SK-N-SH (cell line): ENCODE data around the gene XYLT2. TPM values are rescaled to one million over a fixed set of nuclear protein-coding genes. Genes with fewer than 3 reads are reported as not detected.

ENCODE experiments used
- CTCF ChIA-PET: fragments of 300-600, 350-600 bp; formaldehyde crosslinking; extraction: SDS; loops from one replicate; lab custom pipeline; 2021; lab: Yijun Ruan, JAX
- POLR2A ChIA-PET: fragments of 350-600 bp; sonication (Branson Sonifier 250); formaldehyde crosslinking; extraction: SDS; loops from one replicate; lab custom pipeline; 2020; ENCODE audit warnings: antibody characterized with exemption, inconsistent platforms; lab: Yijun Ruan, JAX
- DNase-seq: peaks from one replicate; pipeline ENCODE4 v3.0.0; 2012
- H2AFZ ChIP-seq: fragments of 200-600 bp; sonication (generic); 2 replicates; pipeline ENCODE4 v1.8.1; 2016; ENCODE audit warnings: antibody characterized with exemption, mild to moderate bottlenecking, low read depth
- H3F3A ChIP-seq: fragments of 200-600 bp; sonication (generic); replicated peaks from 2 replicates; pipeline ENCODE3; 2016; ENCODE audit warnings: antibody characterized with exemption, mild to moderate bottlenecking; ENCODE audit not compliant: insufficient read depth
- H3K27ac ChIP-seq, 2 experiments: fragments of 200-500 bp in 1 of 2; fragments of 200-600 bp in 1 of 2; sonication (Bioruptor generic) in 1 of 2; sonication (generic), shearing (Covaris generic) in 1 of 2; 2 replicates each; pipeline versions ENCODE4 v1.5.1 to v1.6.1; 2014 to 2016; ENCODE audit warnings: low read depth in 2 of 2, inconsistent platforms in 1 of 2, low read length in 1 of 2, mild to moderate bottlenecking in 1 of 2, mixed read lengths in 1 of 2
- H3K27me3 ChIP-seq: fragments of 200-600 bp; sonication (generic), shearing (Covaris generic); 2 replicates; pipeline ENCODE4 v1.6.1; 2016; ENCODE audit warnings: mixed run types; ENCODE audit not compliant: insufficient read depth
- H3K36me3 ChIP-seq, 2 experiments: fragments of 200-500 bp in 1 of 2; fragments of 200-600 bp in 1 of 2; sonication (Bioruptor generic) in 1 of 2; sonication (generic) in 1 of 2; replicated peaks in 1 of 2; 2 replicates each; pipeline versions ENCODE3 to v1.5.1; 2014 to 2016; ENCODE audit warnings: low read length in 1 of 2, mild to moderate bottlenecking in 1 of 2; ENCODE audit not compliant: insufficient read depth in 2 of 2, control insufficient read depth in 1 of 2
- H3K4me1 ChIP-seq, 2 experiments: fragments of 200-500 bp in 1 of 2; fragments of 200-600 bp in 1 of 2; sonication (Bioruptor generic) in 1 of 2; sonication (generic), shearing (Covaris generic) in 1 of 2; 2 replicates each; pipeline versions ENCODE4 v1.5.1 to v1.6.1; 2014 to 2016; ENCODE audit warnings: low read depth in 1 of 2, low read length in 1 of 2, mixed run types in 1 of 2; ENCODE audit not compliant: insufficient read depth in 2 of 2, control insufficient read depth in 1 of 2
- H3K4me2 ChIP-seq: fragments of 200-600 bp; sonication (generic), shearing (Covaris generic); 2 replicates; pipeline ENCODE4 v1.6.1; 2017; ENCODE audit warnings: mixed run types
- H3K4me3 ChIP-seq, 2 experiments: fragments of 200-500 bp in 1 of 2; fragments of 200-600 bp in 1 of 2; sonication (Bioruptor generic) in 1 of 2; sonication (generic), shearing (Covaris generic) in 1 of 2; 2 replicates each; pipeline versions ENCODE4 v1.5.1 to v1.8.1; 2014 to 2016; ENCODE audit warnings: low read depth in 2 of 2, inconsistent platforms in 1 of 2, low read length in 1 of 2, mild to moderate bottlenecking in 1 of 2, mixed read lengths in 1 of 2, moderate library complexity in 1 of 2
- H3K79me2 ChIP-seq: fragments of 200-600 bp; sonication (generic); 2 replicates; pipeline ENCODE4 v1.8.1; 2017; ENCODE audit warnings: mild to moderate bottlenecking; ENCODE audit not compliant: insufficient read depth
- H3K9ac ChIP-seq: fragments of 200-600 bp; sonication (generic); 2 replicates; pipeline ENCODE4 v1.6.1; 2017; ENCODE audit warnings: mixed run types
- H3K9me2 ChIP-seq: fragments of 200-600 bp; sonication (generic); 2 replicates; pipeline ENCODE4 v1.6.1; 2017; ENCODE audit warnings: mixed run types
- H3K9me3 ChIP-seq: fragments of 200-600 bp; sonication (generic); 2 replicates; pipeline ENCODE4 v1.6.1; 2017; ENCODE audit warnings: mixed run types, mild to moderate bottlenecking, moderate library complexity
- H4K20me1 ChIP-seq: fragments of 200-600 bp; sonication (generic); 2 replicates; pipeline ENCODE4 v1.6.1; 2017; ENCODE audit warnings: mild to moderate bottlenecking, mixed run types; ENCODE audit not compliant: insufficient read depth
- EP300 ChIP-seq, 2 experiments: IDR thresholded peaks; 2 replicates each; pipeline versions ENCODE4 v1.4.0 to v1.6.1; 2012; ENCODE audit warnings: borderline replicate concordance in 1 of 2, low read depth in 1 of 2, low read length in 1 of 2
- FOXM1 ChIP-seq: IDR thresholded peaks from 2 replicates; pipeline ENCODE4 v1.4.0; 2012; ENCODE audit warnings: low read depth, mild to moderate bottlenecking
- GATA2 ChIP-seq: sonication (generic); formaldehyde crosslinking; IDR thresholded peaks from 2 replicates; pipeline ENCODE4 v1.5.0; 2020; ENCODE audit warnings: mild to moderate bottlenecking, missing genetic modification reagents
- JUND ChIP-seq: IDR thresholded peaks from 2 replicates; pipeline ENCODE4 v1.4.0; 2012
- NFIC ChIP-seq: IDR thresholded peaks from 2 replicates; pipeline ENCODE4 v1.4.0; 2012; ENCODE audit warnings: borderline replicate concordance
- NRF1 ChIP-seq: IDR thresholded peaks from 2 replicates; pipeline ENCODE4 v1.6.1; 2012; ENCODE audit warnings: low read depth, mild to moderate bottlenecking, low read length
- RCOR1 ChIP-seq: fragments of 150-350 bp; IDR thresholded peaks from 2 replicates; pipeline ENCODE4 v1.6.1; 2017; ENCODE audit warnings: antibody characterized with exemption, low read length
- SIN3A ChIP-seq: IDR thresholded peaks from 2 replicates; pipeline ENCODE4 v1.6.1; 2012; ENCODE audit warnings: low read depth, mild to moderate bottlenecking, low read length, moderate library complexity, borderline replicate concordance
- TCF12 ChIP-seq: IDR thresholded peaks from 2 replicates; pipeline ENCODE4 v1.4.0; 2012
- YY1 ChIP-seq: IDR thresholded peaks from 2 replicates; pipeline ENCODE4 v1.4.0; 2012; ENCODE audit warnings: low read depth, mild to moderate bottlenecking
- polyA plus RNA-seq, 3 experiments: library from polyadenylated mRNA; depleted of rRNA; stranded (reverse); fragments of >200 nt; gene quantifications; 2 replicates each; pipeline ENCODE4 v1.2.3, GENCODE V29; 2012
- TF ChIP-seq, protein P1 (sequence below): IDR thresholded peaks from 2 replicates; pipeline ENCODE4 v1.4.0; 2012; ENCODE audit warnings: low read depth
- TF ChIP-seq, protein P2 (sequence below): fragments of 150-350 bp; IDR thresholded peaks from 2 replicates; pipeline ENCODE4 v1.6.1; 2016; ENCODE audit warnings: mild to moderate bottlenecking, low read depth, low read length
- TF ChIP-seq, protein P3 (sequence below): IDR thresholded peaks from 2 replicates; pipeline ENCODE4 v1.4.0; 2012; ENCODE audit warnings: low read depth, borderline replicate concordance
- TF ChIP-seq, protein P4 (sequence below): IDR thresholded peaks from 2 replicates; pipeline ENCODE4; 2012

XYLT2 gene
- polyA plus RNA-seq, 1 of the 3 experiments (the other 2 are of a cell fraction): 28.4 TPM

DNA sequence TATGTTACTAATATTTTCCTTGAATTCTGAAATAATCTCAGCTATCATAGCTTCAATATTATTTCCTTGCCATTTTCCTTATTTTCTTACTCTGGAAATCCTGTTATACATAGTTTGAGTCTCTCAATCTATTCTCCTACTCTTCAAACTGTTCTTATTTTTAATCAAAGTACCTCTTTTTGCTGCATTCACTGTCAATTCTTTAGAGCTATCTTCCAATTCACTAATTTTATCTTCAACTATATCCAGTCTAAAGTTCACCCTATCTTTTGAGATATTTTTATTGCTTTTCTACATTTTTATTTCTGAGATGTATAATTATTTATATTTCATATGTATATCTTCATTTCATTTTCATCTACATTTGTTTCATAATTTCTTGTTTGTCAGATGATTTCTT lies 7.3 kb upstream of the XYLT2 start:
- Histone ChIP-seq H3K4me1 (no peaks in the 10 kb centered on the region), H3F3A (no peaks in the 10 kb centered on the region), H3K27ac (no peak overlapping the region), H4K20me1 (no peaks in the 10 kb centered on the region), H3K79me2 (no peaks in the 10 kb centered on the region), H3K9ac (no peak overlapping the region), H2AFZ (no peak overlapping the region), H3K36me3 (no peaks in the 10 kb centered on the region), H3K4me3 (no peak overlapping the region), H3K4me2 (no peak overlapping the region), H3K27me3 (no peaks in the 10 kb centered on the region), H3K9me2 (no peaks in the 10 kb centered on the region), H3K9me3 (peaks cover 9% of the 10 kb centered on the region)
- POLR2A ChIA-PET: no interaction called here
- no peak for DNase-seq
- TF ChIP-seq FOXM1: no peak
- TF ChIP-seq YY1: no peak
- no peak for TF ChIP-seq JUND
- TF ChIP-seq, protein P1, sequence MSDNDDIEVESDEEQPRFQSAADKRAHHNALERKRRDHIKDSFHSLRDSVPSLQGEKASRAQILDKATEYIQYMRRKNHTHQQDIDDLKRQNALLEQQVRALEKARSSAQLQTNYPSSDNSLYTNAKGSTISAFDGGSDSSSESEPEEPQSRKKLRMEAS: no peak
- TF ChIP-seq, protein P2, sequence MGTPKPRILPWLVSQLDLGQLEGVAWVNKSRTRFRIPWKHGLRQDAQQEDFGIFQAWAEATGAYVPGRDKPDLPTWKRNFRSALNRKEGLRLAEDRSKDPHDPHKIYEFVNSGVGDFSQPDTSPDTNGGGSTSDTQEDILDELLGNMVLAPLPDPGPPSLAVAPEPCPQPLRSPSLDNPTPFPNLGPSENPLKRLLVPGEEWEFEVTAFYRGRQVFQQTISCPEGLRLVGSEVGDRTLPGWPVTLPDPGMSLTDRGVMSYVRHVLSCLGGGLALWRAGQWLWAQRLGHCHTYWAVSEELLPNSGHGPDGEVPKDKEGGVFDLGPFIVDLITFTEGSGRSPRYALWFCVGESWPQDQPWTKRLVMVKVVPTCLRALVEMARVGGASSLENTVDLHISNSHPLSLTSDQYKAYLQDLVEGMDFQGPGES: no peak
- no peak for TF ChIP-seq TCF12
- no peak for TF ChIP-seq NFIC
- no peak for TF ChIP-seq EP300 (IDR thresholded peaks at IDR 0.05; ENCODE audit: borderline replicate concordance in 1 of 2, low read depth in 1 of 2, low read length in 1 of 2)
- TF ChIP-seq, protein P3, sequence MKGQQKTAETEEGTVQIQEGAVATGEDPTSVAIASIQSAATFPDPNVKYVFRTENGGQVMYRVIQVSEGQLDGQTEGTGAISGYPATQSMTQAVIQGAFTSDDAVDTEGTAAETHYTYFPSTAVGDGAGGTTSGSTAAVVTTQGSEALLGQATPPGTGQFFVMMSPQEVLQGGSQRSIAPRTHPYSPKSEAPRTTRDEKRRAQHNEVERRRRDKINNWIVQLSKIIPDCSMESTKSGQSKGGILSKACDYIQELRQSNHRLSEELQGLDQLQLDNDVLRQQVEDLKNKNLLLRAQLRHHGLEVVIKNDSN: no peak
- TF ChIP-seq GATA2: no peak
- TF ChIP-seq, protein P4, sequence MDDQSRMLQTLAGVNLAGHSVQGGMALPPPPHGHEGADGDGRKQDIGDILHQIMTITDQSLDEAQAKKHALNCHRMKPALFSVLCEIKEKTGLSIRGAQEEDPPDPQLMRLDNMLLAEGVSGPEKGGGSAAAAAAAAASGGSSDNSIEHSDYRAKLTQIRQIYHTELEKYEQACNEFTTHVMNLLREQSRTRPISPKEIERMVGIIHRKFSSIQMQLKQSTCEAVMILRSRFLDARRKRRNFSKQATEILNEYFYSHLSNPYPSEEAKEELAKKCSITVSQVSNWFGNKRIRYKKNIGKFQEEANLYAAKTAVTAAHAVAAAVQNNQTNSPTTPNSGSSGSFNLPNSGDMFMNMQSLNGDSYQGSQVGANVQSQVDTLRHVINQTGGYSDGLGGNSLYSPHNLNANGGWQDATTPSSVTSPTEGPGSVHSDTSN: no peak
- no peak for TF ChIP-seq SIN3A
- TF ChIP-seq NRF1: no peak
- TF ChIP-seq RCOR1: no peak
- CTCF ChIA-PET: interaction anchor here (1.0 to 1.7 kb wide), 4 partner anchors 23 to 138 kb away, joined by 3 to 6 read pairs (median 4); partner anchors contain the start of gene COL1A1

DNA sequence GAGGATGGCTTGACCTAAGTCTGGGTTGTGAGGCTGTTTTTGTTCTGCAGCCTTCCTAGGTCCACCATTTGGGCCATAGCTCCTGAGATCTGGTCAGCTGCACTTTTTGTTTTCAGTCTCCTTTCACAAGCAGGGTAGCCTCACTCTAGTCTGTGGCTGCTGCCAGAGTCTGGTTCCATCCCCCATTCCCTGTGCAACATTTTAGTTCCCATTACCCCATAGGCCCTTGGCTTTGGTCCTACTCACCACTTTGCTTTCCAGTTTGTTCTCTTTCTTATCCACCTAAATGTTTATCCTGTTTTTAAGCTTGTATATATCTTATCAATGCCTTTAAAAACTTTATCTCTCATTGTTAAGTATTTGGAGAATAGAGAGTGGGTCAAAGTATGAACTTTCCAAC lies 6.5 kb upstream of the XYLT2 start:
- H3K9me2 ChIP-seq: no peaks in the 10 kb centered on the region
- H3F3A ChIP-seq: no peaks in the 10 kb centered on the region
- TF ChIP-seq FOXM1 (no peak), GATA2 (no peak)
- no peaks in the 10 kb centered on the region for H3K36me3 ChIP-seq
- H2AFZ ChIP-seq: no peak overlapping the region
- no peaks in the 10 kb centered on the region for H3K27me3 ChIP-seq
- POLR2A ChIA-PET: no interaction called here
- H3K27ac ChIP-seq: no peak overlapping the region
- no peaks in the 10 kb centered on the region for H3K79me2 ChIP-seq
- CTCF ChIA-PET: interaction anchor here (1.4 to 2.5 kb wide), 3 partner anchors 22 to 139 kb away, joined by 3 to 8 read pairs (median 6); partner anchors contain the start of gene LRRC59
- H3K9me3 ChIP-seq: peaks cover 9% of the 10 kb centered on the region
- H3K4me1 ChIP-seq: no peaks in the 10 kb centered on the region
- H3K9ac ChIP-seq: no peak overlapping the region
- no peaks in the 10 kb centered on the region for H4K20me1 ChIP-seq
- H3K4me3 ChIP-seq: no peak overlapping the region
- no peak overlapping the region for H3K4me2 ChIP-seq
- DNase-seq: no peak
